Measurements from ENCODE around the gene NCOA3.

Gene NCOA3

GRCh38 chr20:47687095-47687987 is 185.7 kb downstream of the NCOA3 start:
- DNase-seq = no peak

GRCh38 chr20:47688385-47689381 is 187.0 kb downstream of the NCOA3 start:
- DNase-seq = no peak

GRCh38 chr20:47689731-47690130 is 188.0 kb downstream of the NCOA3 start:
- DNase-seq = no peak

- DNase-seq = no peak
Measured at GRCh38 chr20:47691625-47692024, 189.9 kb downstream of the NCOA3 start.

- no peak for DNase-seq
Measured at GRCh38 chr20:47694021-47694818, 192.5 kb downstream of the NCOA3 start.

- no peak for DNase-seq
Measured at GRCh38 chr20:47696856-47697255, 195.2 kb downstream of the NCOA3 start.

- no peak for DNase-seq
Measured at GRCh38 chr20:47698142-47698541, 196.5 kb downstream of the NCOA3 start.

GRCh38 chr20:47699818-47700217 is 198.1 kb downstream of the NCOA3 start:
- no peak for DNase-seq

- no peak for DNase-seq
Measured at GRCh38 chr20:47700327-47700726, 198.6 kb downstream of the NCOA3 start.

- DNase-seq = no peak
Measured at GRCh38 chr20:47701612-47702011, 199.9 kb downstream of the NCOA3 start.

GRCh38 chr20:47703748-47704147 is 202.1 kb downstream of the NCOA3 start:
- no peak for DNase-seq

GRCh38 chr20:47704746-47705496 is 203.2 kb downstream of the NCOA3 start:
- DNase-seq = no peak

GRCh38 chr20:47705497-47705856 is 203.8 kb downstream of the NCOA3 start:
- DNase-seq = no peak

- no peak for DNase-seq
Measured at GRCh38 chr20:47706345-47706744, 204.7 kb downstream of the NCOA3 start.

Measured in activated CD8-positive, alpha-beta memory T cell treated with anti-CD3 and anti-CD28 coated beads for 24 hours (primary cell).